ENCODE results near the gene PWWP3B. TPM values are rescaled to one million over a fixed set of nuclear protein-coding genes. Genes with fewer than 3 reads are reported as not detected.

PWWP3B gene
- total and polyA plus RNA-seq, 2 donors (not counting 1 experiment from before 2014, with no cell fraction given) = not detected

- H2AFZ ChIP-seq (ENCODE audit: low read length) = no peak overlapping the region
- no peak overlapping the region for H3K4me2 ChIP-seq (ENCODE audit: extremely low read depth, insufficient read depth, low read length)
- no peaks in the 10 kb centered on the region for H3K79me2 ChIP-seq (ENCODE audit: control insufficient read depth, insufficient read depth, low read length)
- no peak overlapping the region for H3K4me3 ChIP-seq (replicated peaks in 1 of 4; ENCODE audit: control extremely low read depth in 1 of 4, insufficient read depth in 1 of 4, low read depth in 3 of 4, low read length in 4 of 4)
- no peak overlapping the region for H3K27ac ChIP-seq (ENCODE audit: insufficient read depth, low read length)
- H3K4me1 ChIP-seq (ENCODE audit: control insufficient read depth, extremely low read depth, insufficient read depth, low read length) = no peaks in the 10 kb centered on the region
- no peaks in the 10 kb centered on the region for H3K27me3 ChIP-seq (ENCODE audit: control insufficient read depth, insufficient read depth, low read length)
- H3K9me3 ChIP-seq (ENCODE audit: control insufficient read depth, insufficient read depth, low read depth, low read length) = no peaks in the 10 kb centered on the region
- H3K36me3 ChIP-seq (ENCODE audit: control insufficient read depth, insufficient read depth, low read length) = no peaks in the 10 kb centered on the region
- H3K9ac ChIP-seq (ENCODE audit: insufficient read depth, low read length) = no peak overlapping the region
- no peak for DNase-seq (ENCODE audit: low read depth in 2 of 2)
- H4K20me1 ChIP-seq (ENCODE audit: control insufficient read depth, extremely low read depth, insufficient read depth, low read length) = no peaks in the 10 kb centered on the region
- no peak for TF ChIP-seq CTCF (conservative IDR thresholded peaks at IDR 0.05 in 1 of 2, IDR thresholded peaks at IDR 0.05 in 1 of 2; ENCODE audit: low read depth in 1 of 2, low read length in 2 of 2)
- no peak for TF ChIP-seq EZH2 (IDR thresholded peaks at IDR 0.05; ENCODE audit: low read length, missing control alignments)
These were observed 35.2 kb downstream of the PWWP3B start for GRCh38 chrX:106203315-106203714.

GRCh38 chrX:106208154-106208553 lies 40.0 kb downstream of the PWWP3B start:
- H3K27ac ChIP-seq (ENCODE audit: insufficient read depth, low read length) = no peak overlapping the region
- no peak overlapping the region for H3K9ac ChIP-seq (ENCODE audit: insufficient read depth, low read length)
- no peaks in the 10 kb centered on the region for H3K27me3 ChIP-seq (ENCODE audit: control insufficient read depth, insufficient read depth, low read length)
- H4K20me1 ChIP-seq (ENCODE audit: control insufficient read depth, extremely low read depth, insufficient read depth, low read length) = no peaks in the 10 kb centered on the region
- H3K9me3 ChIP-seq (ENCODE audit: control insufficient read depth, insufficient read depth, low read depth, low read length) = no peaks in the 10 kb centered on the region
- H3K36me3 ChIP-seq (ENCODE audit: control insufficient read depth, insufficient read depth, low read length) = no peaks in the 10 kb centered on the region
- H3K4me2 ChIP-seq (ENCODE audit: extremely low read depth, insufficient read depth, low read length) = no peak overlapping the region
- no peaks in the 10 kb centered on the region for H3K4me1 ChIP-seq (ENCODE audit: control insufficient read depth, extremely low read depth, insufficient read depth, low read length)
- DNase-seq (ENCODE audit: low read depth in 2 of 2) = peak in 1 of 2 donors; percentile 9
- no peak overlapping the region for H3K4me3 ChIP-seq (replicated peaks in 1 of 4; ENCODE audit: control extremely low read depth in 1 of 4, insufficient read depth in 1 of 4, low read depth in 3 of 4, low read length in 4 of 4)
- no peaks in the 10 kb centered on the region for H3K79me2 ChIP-seq (ENCODE audit: control insufficient read depth, insufficient read depth, low read length)
- H2AFZ ChIP-seq (ENCODE audit: low read length) = no peak overlapping the region
- no peak for TF ChIP-seq EZH2 (IDR thresholded peaks at IDR 0.05; ENCODE audit: low read length, missing control alignments)
- TF ChIP-seq CTCF (conservative IDR thresholded peaks at IDR 0.05 in 1 of 2, IDR thresholded peaks at IDR 0.05 in 1 of 2; ENCODE audit: low read depth in 1 of 2, low read length in 2 of 2) = no peak

Other genes starting within 250 kb of the PWWP3B start
- gene SERPINA7, start 129.6 kb upstream of the PWWP3B start, total RNA-seq = not detected in 2 replicates
- gene SERPINA7, start 129.6 kb upstream of the PWWP3B start, polyA plus RNA-seq = not detected in 2 replicates

All from fibroblast of lung (primary cell).